Measurements from ENCODE around the gene SDHB.
A peak's percentile ranks its signal among the peaks of the same experiment; 100 is the strongest.

SDHB gene

GRCh38 chr1:17011439-17012307, 42.2 kb downstream of the SDHB start, which contains the start of gene ATP13A2:
Gene ATP13A2, minus strand, starts transcription at chr1:17011928. Its CDS starts 190 bp downstream, at chr1:17011738.
- DNase-seq (ENCODE audit: low read depth) = peak; percentile 44
- H3K4me3 ChIP-seq (ENCODE audit: control insufficient read depth, low read depth, low read length) = peak within 1 kb of the TSS; percentile 60
- TF ChIP-seq CTCF (conservative IDR thresholded peaks at IDR 0.05; ENCODE audit: control insufficient read depth, insufficient read depth, low read depth, low read length) = no peak

GRCh38 chr1:17011092-17011438, 42.8 kb downstream of the SDHB start:
- H3K4me3 ChIP-seq (ENCODE audit: control insufficient read depth, low read depth, low read length) = peak overlapping the region; percentile 60
- DNase-seq (ENCODE audit: low read depth) = no peak

DNA sequence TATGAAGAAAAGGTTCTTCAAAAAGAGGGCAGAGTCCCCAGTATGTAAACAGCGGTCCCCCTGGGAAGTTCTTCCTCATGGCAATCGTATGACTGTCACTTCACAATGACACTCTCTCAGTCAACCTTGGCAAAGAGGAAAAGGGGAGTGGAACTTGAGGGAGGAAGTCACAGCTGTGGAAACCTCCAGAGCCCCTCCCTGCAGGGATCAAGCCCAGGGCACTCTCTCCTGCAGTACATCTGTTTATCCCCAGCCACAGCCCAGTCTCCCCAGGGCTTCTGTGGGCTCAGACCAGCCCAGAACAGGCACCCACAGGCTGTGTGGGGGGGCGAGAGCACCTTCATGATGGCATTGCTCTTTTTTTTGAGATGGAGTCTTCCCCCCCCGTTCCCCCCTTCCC, 44.1 kb downstream of the SDHB start:
- TF ChIP-seq CTCF (conservative IDR thresholded peaks at IDR 0.05; ENCODE audit: control insufficient read depth, insufficient read depth, low read depth, low read length) = no peak
- no peak overlapping the region for H3K4me3 ChIP-seq (ENCODE audit: control insufficient read depth, low read depth, low read length)
- DNase-seq (ENCODE audit: low read depth) = no peak

More at GRCh38 chr1:17011092-17011438, 42.8 kb downstream of the SDHB start:
- no peak for TF ChIP-seq CTCF (conservative IDR thresholded peaks at IDR 0.05; ENCODE audit: control insufficient read depth, insufficient read depth, low read depth, low read length)

GRCh38 chr1:17008208-17008855, 45.5 kb downstream of the SDHB start:
- no peak for DNase-seq (ENCODE audit: low read depth)
- no peak overlapping the region for H3K4me3 ChIP-seq (ENCODE audit: control insufficient read depth, low read depth, low read length)
- TF ChIP-seq CTCF (conservative IDR thresholded peaks at IDR 0.05; ENCODE audit: control insufficient read depth, insufficient read depth, low read depth, low read length) = no peak

DNA sequence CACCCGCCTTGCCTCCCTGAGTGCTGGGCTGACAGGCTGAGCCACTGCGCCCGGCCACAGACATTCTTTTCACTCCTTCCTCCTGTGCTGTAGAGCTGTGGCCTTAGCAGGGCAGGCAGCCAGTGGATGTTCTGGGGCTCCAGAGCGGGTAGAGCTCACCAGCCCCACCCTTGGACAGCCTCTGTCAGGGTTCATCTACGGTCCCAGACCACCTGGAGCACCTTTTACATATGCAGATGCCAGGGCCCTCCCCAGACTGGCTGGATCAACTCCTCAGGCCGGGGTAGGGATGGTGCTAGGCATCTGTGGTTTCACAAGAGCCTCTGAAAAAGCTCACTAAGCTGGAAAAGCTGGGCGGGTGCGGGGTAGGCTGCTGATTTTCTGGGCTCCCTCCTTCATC, 46.7 kb downstream of the SDHB start:
- no peak overlapping the region for H3K4me3 ChIP-seq (ENCODE audit: control insufficient read depth, low read depth, low read length)
- TF ChIP-seq CTCF (conservative IDR thresholded peaks at IDR 0.05; ENCODE audit: control insufficient read depth, insufficient read depth, low read depth, low read length) = no peak
- DNase-seq (ENCODE audit: low read depth) = no peak

- no peak overlapping the region for H3K4me3 ChIP-seq (ENCODE audit: control insufficient read depth, low read depth, low read length)
- no peak for DNase-seq (ENCODE audit: low read depth)
- no peak for TF ChIP-seq CTCF (conservative IDR thresholded peaks at IDR 0.05; ENCODE audit: control insufficient read depth, insufficient read depth, low read depth, low read length)
These were observed 48.5 kb downstream of the SDHB start for GRCh38 chr1:17005365-17005740.
